Ovary (tissue), 3 donors: ENCODE measurements around the gene CENATAC.

ENCODE experiments used
- CTCF ChIP-seq, 3 donors: fragments of 450-650 bp in 2 of 3; fragments of 200-600 bp in 1 of 3; IDR thresholded peaks; one replicate each; pipeline versions ENCODE4 v1.5.1 to v1.8.0; 2016 to 2022; ENCODE audit warnings: antibody characterized with exemption in 3 of 3, mild to moderate bottlenecking in 1 of 3
- POLR2A ChIP-seq: fragments of 450-650 bp; IDR thresholded peaks from one replicate; pipeline ENCODE4 v1.6.1; 2017; ENCODE audit warnings: antibody characterized with exemption, mild to moderate bottlenecking, moderate library complexity
- donor health status: DM: no; HTN: no; CAD: no.

DNA sequence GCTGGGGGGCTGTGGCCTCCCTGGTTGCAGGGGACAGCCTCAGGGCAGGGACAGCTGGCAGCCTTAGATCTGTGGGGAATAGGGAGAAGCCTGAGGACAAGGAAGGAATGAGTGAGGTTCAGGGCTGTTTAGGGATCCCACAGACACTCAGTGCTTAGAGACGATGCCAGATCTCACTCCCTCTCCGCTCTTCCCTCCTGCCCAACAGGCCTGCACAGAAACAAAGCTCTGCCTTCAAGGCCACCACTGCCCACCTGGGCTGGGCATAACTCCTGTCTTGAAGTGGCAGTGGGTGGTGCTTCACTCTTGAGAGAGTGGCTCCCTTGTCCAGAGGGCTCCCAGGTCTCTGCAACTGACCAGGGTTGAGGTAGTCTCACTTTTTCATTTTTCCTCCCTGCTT, 13.1 kb upstream of the CENATAC start:
- TF ChIP-seq POLR2A (no peak), CTCF (IDR thresholded peaks at IDR 0.05) (no peak)
